D721Med (cell line): Measurements from ENCODE around the gene SCAMP2.
A peak's percentile ranks its signal among the peaks of the same experiment; 100 is the strongest.

ENCODE experiments used
- DNase-seq: peaks from one replicate; pipeline ENCODE4 v3.0.0; 2011; ENCODE audit warnings: low spot score; ENCODE audit not compliant: insufficient read length
- FAIRE-seq: peaks from 2 replicates; lab custom pipeline; 2011; peaks lifted over from hg19 to GRCh38; lab: Jason Lieb, UNC
- CTCF ChIP-seq: IDR thresholded peaks from 2 replicates; pipeline ENCODE4 v1.5.1; 2012; ENCODE audit warnings: mild to moderate bottlenecking, control low read depth; ENCODE audit not compliant: insufficient read depth; ENCODE audit errors: missing control alignments

Gene SCAMP2

GRCh38 chr15:74817370-74817737 lies 55.8 kb downstream of the SCAMP2 start:
- TF ChIP-seq CTCF = peak; percentile 30
- FAIRE-seq (no peak), DNase-seq (no peak)

- no peak for TF ChIP-seq CTCF
- DNase-seq (no peak), FAIRE-seq (no peak)
These were observed 56.4 kb downstream of the SCAMP2 start for GRCh38 chr15:74816624-74817369.

GRCh38 chr15:74815961-74816360 lies 57.2 kb downstream of the SCAMP2 start:
- no peak for TF ChIP-seq CTCF
- FAIRE-seq (no peak), DNase-seq (no peak)

GRCh38 chr15:74815121-74815934 lies 57.8 kb downstream of the SCAMP2 start:
- DNase-seq (no peak), FAIRE-seq (no peak)
- TF ChIP-seq CTCF = no peak

GRCh38 chr15:74812533-74812932 lies 60.6 kb downstream of the SCAMP2 start, which contains the start of gene LMAN1L:
TSS of gene LMAN1L (plus strand) at chr15:74812835. CDS start at chr15:74812855, 20 bp downstream.
- DNase-seq (no peak), FAIRE-seq (no peak)
- TF ChIP-seq CTCF = no peak

- TF ChIP-seq CTCF = no peak
- DNase-seq (no peak), FAIRE-seq (no peak)
These were observed 63.2 kb downstream of the SCAMP2 start for GRCh38 chr15:74809956-74810355.
